Activated T-helper 9 cell treated with anti-CD3 and anti-CD28 coated beads, Interleukin-2, amount 50 U/mL, for 16 hours (primary cell): ENCODE results near the gene RNF125.

ENCODE experiments used
- DNase-seq: peaks from one replicate; pipeline ENCODE4 v3.0.0-alpha.2; 2020; ENCODE audit warnings: low read depth

RNF125 gene

DNA sequence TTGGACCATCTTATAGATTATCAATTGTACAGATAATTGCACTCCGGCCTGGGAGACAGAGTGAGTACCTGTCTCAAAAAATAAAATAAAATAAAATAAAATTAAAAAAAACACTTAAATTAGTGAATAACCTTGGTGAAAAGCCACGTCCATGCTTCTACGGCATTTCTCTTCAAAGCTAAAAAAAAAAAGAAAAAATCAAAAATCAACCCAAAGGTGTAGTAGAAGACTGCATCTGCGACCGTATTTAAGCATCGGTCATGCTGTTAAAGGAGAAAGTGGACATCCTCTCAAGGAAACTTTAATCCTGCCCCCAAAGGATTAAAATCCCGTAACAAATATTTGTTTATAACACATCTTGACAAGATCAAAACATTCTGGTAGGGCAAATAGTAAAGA lies 72.7 kb downstream of the RNF125 start:
- no peak for DNase-seq

DNA sequence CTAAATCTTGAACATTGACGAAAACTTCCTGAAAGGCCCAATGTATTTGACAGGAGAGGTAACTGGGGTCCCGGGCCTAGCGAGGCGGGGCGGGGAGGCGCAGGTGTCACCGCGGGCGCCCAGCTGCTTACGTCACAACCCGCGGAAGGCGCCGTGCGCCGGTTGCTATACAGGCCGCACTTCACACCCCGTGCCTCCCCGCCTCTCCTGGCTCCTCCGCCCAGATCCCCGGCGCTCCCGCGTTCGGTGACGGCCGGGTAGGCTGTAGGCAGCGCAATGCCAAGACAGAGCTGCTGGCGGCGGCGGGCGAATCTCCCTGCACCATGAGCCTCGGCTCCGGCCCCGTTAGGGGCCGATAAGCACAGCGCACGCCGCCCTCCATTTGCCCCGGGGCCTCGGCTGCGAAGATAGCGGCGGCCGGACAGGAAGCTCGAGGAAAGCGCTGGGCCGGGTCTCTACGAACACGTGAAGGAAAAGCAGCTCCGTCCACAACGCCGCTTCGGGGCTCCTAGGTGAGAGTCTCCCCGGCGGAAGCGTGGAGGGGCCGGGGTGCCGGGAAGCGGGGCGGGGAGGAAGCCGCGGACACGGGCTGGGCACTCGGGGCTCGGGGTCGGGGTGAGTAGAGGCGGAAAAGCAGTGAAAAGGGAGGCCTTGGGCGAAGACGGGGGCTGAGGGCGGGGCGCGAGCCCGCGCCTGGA lies 73.2 kb downstream of the RNF125 start, which contains the start of gene RNF138:
TSS of gene RNF138 (plus strand) at position 151 of the 698 bp plus-strand sequence. CDS start 903 bp downstream, outside the sequence.
- peak; percentile 80 for DNase-seq

DNA sequence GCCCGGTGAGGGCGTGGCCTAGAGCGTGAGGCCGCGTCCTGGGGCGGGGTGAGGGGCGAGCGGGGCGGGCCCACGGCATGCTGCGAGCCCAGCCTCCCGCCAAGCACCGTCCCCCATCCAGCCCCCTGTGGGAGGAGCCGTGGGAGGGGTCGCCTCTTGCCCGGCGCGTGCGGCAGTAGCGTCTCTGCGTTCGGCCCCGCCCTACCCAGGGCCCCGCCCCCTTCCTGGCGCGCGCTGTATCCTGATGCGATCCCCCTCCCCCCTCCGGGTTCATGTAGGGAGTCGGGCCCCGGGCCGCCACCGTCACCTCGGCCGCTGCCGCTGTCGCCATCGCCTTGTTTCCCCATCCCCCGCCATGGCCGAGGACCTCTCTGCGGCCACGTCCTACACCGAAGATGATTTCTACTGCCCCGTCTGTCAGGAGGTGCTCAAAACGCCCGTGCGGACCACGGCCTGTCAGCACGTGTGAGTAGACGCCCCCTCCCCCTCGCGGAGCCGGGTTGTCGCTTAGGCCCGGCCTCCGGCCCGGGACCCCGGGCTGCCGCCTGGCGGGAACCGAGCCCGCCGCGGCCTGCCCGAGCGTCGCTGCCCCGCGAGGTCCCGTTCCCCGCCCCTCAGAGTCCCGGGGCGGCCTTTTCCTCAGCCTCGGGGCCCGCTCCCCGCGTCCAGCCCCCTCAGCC lies 73.9 kb downstream of the RNF125 start:
- DNase-seq: peak; percentile 100

DNA sequence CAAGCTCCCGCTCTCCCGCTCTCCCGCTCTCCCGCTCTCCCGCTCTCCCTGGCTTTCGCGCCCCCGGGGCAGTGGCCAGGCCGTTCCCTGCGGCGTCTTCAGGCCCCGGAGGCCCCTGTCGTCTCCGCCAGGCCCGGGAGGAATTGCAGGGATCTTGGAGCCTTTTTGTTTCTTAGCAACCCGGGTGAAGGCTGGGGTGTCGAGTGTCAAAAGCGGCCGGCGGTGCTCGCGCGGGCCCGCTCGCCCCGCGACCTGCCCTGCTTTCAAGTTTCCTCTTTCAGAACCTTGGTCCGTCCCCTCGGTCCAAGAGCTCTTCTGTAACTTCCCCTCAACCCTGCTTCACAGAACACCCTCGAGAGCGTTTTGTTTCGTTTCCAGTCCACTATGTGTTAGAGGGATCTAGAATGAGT lies 74.5 kb downstream of the RNF125 start:
- DNase-seq: no peak

DNA sequence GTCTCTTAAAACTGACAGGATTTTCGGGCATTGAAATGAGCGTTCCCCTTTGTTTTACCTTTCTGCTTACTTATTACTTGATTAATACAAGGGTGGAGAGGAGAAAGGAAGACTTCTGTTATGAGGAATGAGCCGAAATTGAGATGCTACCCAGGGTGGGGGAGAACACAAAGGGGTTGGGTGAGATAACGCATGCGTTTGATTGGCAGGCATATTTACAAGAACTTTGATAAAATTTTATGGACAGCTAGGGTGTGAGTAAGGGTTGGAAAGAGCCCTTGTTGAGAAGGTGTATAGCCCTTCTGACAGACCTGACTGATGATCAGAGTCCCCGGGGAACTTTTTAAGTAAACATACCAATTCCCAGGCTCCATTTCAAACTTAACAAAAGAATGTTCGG lies 74.9 kb downstream of the RNF125 start:
- no peak for DNase-seq

DNA sequence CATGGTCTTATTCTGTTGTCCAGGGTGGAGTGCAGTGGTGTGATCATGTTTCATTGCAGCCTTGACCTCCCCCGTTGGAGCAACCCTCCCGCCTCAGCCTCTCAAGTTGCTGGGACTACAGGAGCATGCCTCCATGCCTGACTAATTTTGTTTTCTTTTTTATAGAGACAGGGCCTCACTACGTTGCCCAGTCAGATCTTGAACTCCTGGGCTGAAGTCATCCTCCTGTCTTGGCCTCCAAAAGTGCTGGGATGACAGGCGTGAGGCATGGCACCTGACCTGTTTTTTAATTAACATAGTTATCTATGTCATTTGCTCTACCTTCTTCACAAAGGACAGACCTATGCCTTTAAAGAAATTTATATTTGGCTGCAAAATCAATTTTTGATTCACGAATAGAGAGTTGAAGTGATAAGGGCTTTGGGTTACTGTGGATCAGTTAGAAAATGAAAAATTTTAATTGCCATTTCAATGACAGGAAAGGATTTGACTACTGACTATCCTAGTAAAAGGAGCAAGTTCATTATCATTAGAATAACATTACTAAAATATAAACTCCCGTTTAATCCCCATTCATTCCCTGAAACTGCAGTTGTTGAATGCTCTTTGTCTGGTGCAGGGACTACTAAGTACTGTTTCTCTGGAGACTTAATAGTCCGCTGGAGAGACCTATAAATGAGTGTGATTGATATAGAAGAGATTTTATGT lies 76.7 kb downstream of the RNF125 start:
- DNase-seq: no peak

- DNase-seq: no peak
Observed at GRCh38 chr18:32095900-32096229, 77.2 kb downstream of the RNF125 start.

- no peak for DNase-seq
Observed at GRCh38 chr18:32096946-32097345, 78.3 kb downstream of the RNF125 start.

GRCh38 chr18:32104516-32104915 lies 85.9 kb downstream of the RNF125 start:
- DNase-seq: no peak

GRCh38 chr18:32110005-32110404 lies 91.4 kb downstream of the RNF125 start:
- DNase-seq: no peak

- DNase-seq: no peak
Observed at GRCh38 chr18:32111706-32112105, 93.1 kb downstream of the RNF125 start.

DNA sequence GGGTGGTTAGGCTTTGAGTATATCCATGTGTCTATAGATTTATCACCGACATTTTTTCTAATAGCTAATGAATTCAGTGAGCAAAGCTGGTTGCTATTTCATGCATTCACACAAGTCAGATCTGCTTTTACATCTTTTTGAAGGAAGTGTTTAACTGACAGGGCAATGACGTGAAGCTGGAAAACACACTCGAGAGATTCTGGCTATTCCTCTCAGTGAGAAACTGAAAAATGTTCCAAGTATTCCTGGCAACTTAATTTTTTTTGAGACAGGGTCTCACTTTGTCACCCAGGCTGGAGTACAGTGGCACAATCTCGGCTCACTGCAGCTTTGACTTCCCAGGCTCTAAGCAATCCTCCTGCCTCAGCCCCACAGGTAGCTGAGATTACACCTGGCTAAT lies 94.2 kb downstream of the RNF125 start:
- DNase-seq: no peak

DNA sequence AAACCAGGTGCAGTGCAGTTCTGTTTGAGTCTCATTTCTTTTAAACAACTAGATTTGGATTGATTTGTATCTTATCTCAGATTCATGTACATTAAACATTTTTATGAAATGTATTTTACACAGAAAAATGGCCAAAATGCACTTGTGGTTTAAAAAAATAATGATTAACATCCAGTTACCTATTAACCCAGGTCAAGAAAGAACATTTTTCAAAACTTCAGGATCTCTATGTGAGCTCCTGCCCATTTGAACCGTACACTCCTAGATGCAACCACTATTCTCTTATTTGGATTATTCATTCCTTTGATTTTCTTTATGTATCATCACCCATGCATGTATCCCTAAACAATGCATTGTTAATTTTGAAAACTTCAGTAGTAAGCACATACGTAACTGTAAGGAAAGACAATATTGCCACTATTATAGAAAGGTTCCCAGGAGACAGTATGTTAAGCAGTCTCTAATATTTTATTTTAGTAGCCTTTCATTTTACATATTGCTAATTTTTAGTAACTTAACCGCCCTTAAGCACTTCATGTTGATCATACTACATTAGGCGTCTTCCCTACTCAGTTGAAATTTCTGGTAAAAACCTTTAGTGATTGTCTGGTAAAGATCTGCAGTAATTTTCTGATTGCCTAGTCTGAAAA lies 95.8 kb downstream of the RNF125 start:
- no peak for DNase-seq

- no peak for DNase-seq
Observed at GRCh38 chr18:32122039-32122438, 103.4 kb downstream of the RNF125 start.
